ENCODE results near the gene SNAP29.
"Not testable (repeated sequence)": the region's sequence is repeated elsewhere in the genome, so short reads cannot be mapped to it uniquely, and the experiment has no call there.

Gene SNAP29

GRCh38 chr22:20836987-20837823, 21.6 kb upstream of the SNAP29 start:
- no peak for DNase-seq

GRCh38 chr22:20839354-20839753, 19.5 kb upstream of the SNAP29 start:
- DNase-seq: not testable (repeated sequence)

GRCh38 chr22:20839837-20840645, 18.8 kb upstream of the SNAP29 start:
- DNase-seq: no peak

- no peak for DNase-seq
These were observed 18.0 kb upstream of the SNAP29 start for GRCh38 chr22:20840646-20841371.

GRCh38 chr22:20843501-20843900, 15.3 kb upstream of the SNAP29 start:
- no peak for DNase-seq

- DNase-seq: no peak
These were observed 14.5 kb upstream of the SNAP29 start for GRCh38 chr22:20844055-20845037.

- no peak for DNase-seq
These were observed 11.4 kb upstream of the SNAP29 start for GRCh38 chr22:20847318-20847822.

- no peak for DNase-seq
These were observed 6.7 kb upstream of the SNAP29 start for GRCh38 chr22:20852076-20852475.

- no peak for DNase-seq
These were observed 6.3 kb upstream of the SNAP29 start for GRCh38 chr22:20852503-20852902.

GRCh38 chr22:20853236-20853660, 5.6 kb upstream of the SNAP29 start:
- no peak for DNase-seq

- no peak for DNase-seq
These were observed 1.6 kb upstream of the SNAP29 start for GRCh38 chr22:20857247-20857643.

- DNase-seq: peak; percentile 81
These were observed 781 bp upstream of the SNAP29 start for GRCh38 chr22:20857838-20858614.

GRCh38 chr22:20859615-20860014, 808 bp downstream of the SNAP29 start:
- DNase-seq: no peak

- no peak for DNase-seq
These were observed 3.7 kb downstream of the SNAP29 start for GRCh38 chr22:20862540-20862939.

GRCh38 chr22:20863366-20863765, 4.6 kb downstream of the SNAP29 start:
- DNase-seq: no peak

- no peak for DNase-seq
These were observed 5.5 kb downstream of the SNAP29 start for GRCh38 chr22:20864186-20864908.

- DNase-seq: no peak
These were observed 6.5 kb downstream of the SNAP29 start for GRCh38 chr22:20865331-20865730.

- no peak for DNase-seq
These were observed 7.2 kb downstream of the SNAP29 start for GRCh38 chr22:20865875-20866445.

GRCh38 chr22:20866736-20867135, 7.9 kb downstream of the SNAP29 start:
- no peak for DNase-seq
